T-helper 1 cell treated with Interleukin-12 subunit alpha and Interleukin-12 subunit beta and Interleukin-4 antibody, amounts not matched to agents 30 μg/mL and 1 μg/mL, for 36 hours (primary cell): ENCODE results near the gene ANKRD34C.
"Not testable (repeated sequence)": the region's sequence is repeated elsewhere in the genome, so short reads cannot be mapped to it uniquely, and the experiment has no call there.

Experiments
- H3K27ac Mint-ChIP-seq: one replicate; pipeline ENCODE4 v1.8.0; 2021; ENCODE audit warnings: mild to moderate bottlenecking, mixed read lengths
- H3K27me3 Mint-ChIP-seq: one replicate; pipeline ENCODE4 v1.8.0; 2021; ENCODE audit warnings: low read depth, mixed read lengths
- H3K36me3 Mint-ChIP-seq: one replicate; pipeline ENCODE4 v1.8.0; 2021; ENCODE audit warnings: low read depth, mixed read lengths
- H3K4me1 Mint-ChIP-seq: one replicate; pipeline ENCODE4 v1.8.0; 2021; ENCODE audit warnings: low read depth, mixed read lengths
- H3K4me3 Mint-ChIP-seq: one replicate; pipeline ENCODE4 v1.8.0; 2021; ENCODE audit warnings: mild to moderate bottlenecking, moderate library complexity, mixed read lengths
- H3K9me3 Mint-ChIP-seq: one replicate; pipeline ENCODE4 v1.8.0; 2021; ENCODE audit warnings: mixed read lengths

Gene ANKRD34C

GRCh38 chr15:79296583-79296982, 14.1 kb downstream of the ANKRD34C start:
- H3K27me3 Mint-ChIP-seq, result peaks cover 33% of the 10 kb centered on the region

GRCh38 chr15:79299126-79299840, 16.8 kb downstream of the ANKRD34C start:
- H3K27me3 Mint-ChIP-seq, result peaks cover 51% of the 10 kb centered on the region
- H3K4me3 Mint-ChIP-seq, result no peak overlapping the region
- no peak overlapping the region for H3K27ac Mint-ChIP-seq
- no peaks in the 10 kb centered on the region for H3K4me1 Mint-ChIP-seq
- H3K9me3 Mint-ChIP-seq, result no peaks in the 10 kb centered on the region
- H3K36me3 Mint-ChIP-seq, result no peaks in the 10 kb centered on the region

More at GRCh38 chr15:79296583-79296982, 14.1 kb downstream of the ANKRD34C start:
- H3K36me3 Mint-ChIP-seq, result no peaks in the 10 kb centered on the region
- H3K4me1 Mint-ChIP-seq, result no peaks in the 10 kb centered on the region
- H3K27ac Mint-ChIP-seq, result no peak overlapping the region
- no peaks in the 10 kb centered on the region for H3K9me3 Mint-ChIP-seq
- no peak overlapping the region for H3K4me3 Mint-ChIP-seq

- Mint-ChIP-seq H3K9me3 (no peaks in the 10 kb centered on the region), H3K4me3 (no peak overlapping the region), H3K27me3 (peaks cover 57% of the 10 kb centered on the region), H3K36me3 (no peaks in the 10 kb centered on the region), H3K4me1 (no peaks in the 10 kb centered on the region), H3K27ac (no peak overlapping the region)
Measured at GRCh38 chr15:79299841-79300235, 17.3 kb downstream of the ANKRD34C start.

- Mint-ChIP-seq H3K27me3 (peaks cover 43% of the 10 kb centered on the region), H3K4me3 (no peak overlapping the region)
Measured at GRCh38 chr15:79307251-79307650, 24.7 kb downstream of the ANKRD34C start.

GRCh38 chr15:79308874-79309273, 26.4 kb downstream of the ANKRD34C start:
- Mint-ChIP-seq H3K4me1 (peaks cover 19% of the 10 kb centered on the region), H3K27me3 (peaks cover 32% of the 10 kb centered on the region), H3K4me3 (no peak overlapping the region), H3K9me3 (no peaks in the 10 kb centered on the region), H3K27ac (no peak overlapping the region), H3K36me3 (peaks cover 11% of the 10 kb centered on the region)

More at GRCh38 chr15:79307251-79307650, 24.7 kb downstream of the ANKRD34C start:
- H3K4me1 Mint-ChIP-seq, result peaks cover 7% of the 10 kb centered on the region
- peaks cover 1% of the 10 kb centered on the region for H3K36me3 Mint-ChIP-seq
- no peak overlapping the region for H3K27ac Mint-ChIP-seq
- no peaks in the 10 kb centered on the region for H3K9me3 Mint-ChIP-seq

GRCh38 chr15:79310612-79310984, 28.1 kb downstream of the ANKRD34C start:
- Mint-ChIP-seq H3K36me3 (peaks cover 22% of the 10 kb centered on the region), H3K4me1 (peaks cover 21% of the 10 kb centered on the region), H3K9me3 (no peaks in the 10 kb centered on the region)

GRCh38 chr15:79310985-79311900, 28.7 kb downstream of the ANKRD34C start, which contains the start of gene TMED3:
Gene TMED3, plus strand, starts transcription at chr15:79311112. Its CDS starts 138 bp downstream, at chr15:79311250.
- peaks cover 24% of the 10 kb centered on the region for H3K36me3 Mint-ChIP-seq
- peak within 1 kb of the TSS; percentile 76 for H3K27ac Mint-ChIP-seq
- peaks cover 21% of the 10 kb centered on the region for H3K4me1 Mint-ChIP-seq
- no peaks in the 10 kb centered on the region for H3K9me3 Mint-ChIP-seq
- H3K27me3 Mint-ChIP-seq, result peaks cover 16% of the 10 kb centered on the region
- H3K4me3 Mint-ChIP-seq, result peak within 1 kb of the TSS; percentile 92

More at GRCh38 chr15:79310612-79310984, 28.1 kb downstream of the ANKRD34C start:
- Mint-ChIP-seq H3K27ac (peak overlapping the region; percentile 65), H3K4me3 (peak overlapping the region; percentile 84), H3K27me3 (peaks cover 19% of the 10 kb centered on the region)

GRCh38 chr15:79311901-79312553, 29.5 kb downstream of the ANKRD34C start:
- no peaks in the 10 kb centered on the region for H3K9me3 Mint-ChIP-seq
- H3K27ac Mint-ChIP-seq, result peak overlapping the region; percentile 76
- peak overlapping the region; percentile 92 for H3K4me3 Mint-ChIP-seq
- peaks cover 24% of the 10 kb centered on the region for H3K4me1 Mint-ChIP-seq
- peaks cover 31% of the 10 kb centered on the region for H3K36me3 Mint-ChIP-seq
- H3K27me3 Mint-ChIP-seq, result peaks cover 16% of the 10 kb centered on the region

- no peak overlapping the region for H3K27ac Mint-ChIP-seq
- H3K4me1 Mint-ChIP-seq, result peaks cover 38% of the 10 kb centered on the region
- H3K27me3 Mint-ChIP-seq, result peaks cover 9% of the 10 kb centered on the region
- no peak overlapping the region for H3K4me3 Mint-ChIP-seq
- peaks cover 49% of the 10 kb centered on the region for H3K36me3 Mint-ChIP-seq
- H3K9me3 Mint-ChIP-seq, result no peaks in the 10 kb centered on the region
Measured at GRCh38 chr15:79314186-79314585, 31.7 kb downstream of the ANKRD34C start.

- Mint-ChIP-seq H3K9me3 (no peaks in the 10 kb centered on the region), H3K36me3 (peaks cover 54% of the 10 kb centered on the region), H3K4me1 (peaks cover 43% of the 10 kb centered on the region), H3K27ac (no peak overlapping the region), H3K4me3 (no peak overlapping the region), H3K27me3 (peaks cover 7% of the 10 kb centered on the region)
Measured at GRCh38 chr15:79314811-79315210, 32.3 kb downstream of the ANKRD34C start.

- Mint-ChIP-seq H3K27ac (no peak overlapping the region), H3K36me3 (peaks cover 54% of the 10 kb centered on the region), H3K4me1 (peaks cover 43% of the 10 kb centered on the region), H3K27me3 (no peaks in the 10 kb centered on the region), H3K4me3 (no peak overlapping the region), H3K9me3 (no peaks in the 10 kb centered on the region)
Measured at GRCh38 chr15:79315623-79316328, 33.3 kb downstream of the ANKRD34C start.

- Mint-ChIP-seq H3K36me3 (peaks cover 58% of the 10 kb centered on the region), H3K27me3 (no peaks in the 10 kb centered on the region), H3K9me3 (no peaks in the 10 kb centered on the region), H3K27ac (no peak overlapping the region), H3K4me1 (peaks cover 40% of the 10 kb centered on the region), H3K4me3 (no peak overlapping the region)
Measured at GRCh38 chr15:79316864-79317263, 34.3 kb downstream of the ANKRD34C start.

GRCh38 chr15:79319973-79320372, 37.5 kb downstream of the ANKRD34C start:
- H3K4me1 Mint-ChIP-seq, result peaks cover 21% of the 10 kb centered on the region
- H3K36me3 Mint-ChIP-seq, result peaks cover 54% of the 10 kb centered on the region
- not testable (repeated sequence) for H3K9me3 Mint-ChIP-seq, H3K27ac Mint-ChIP-seq, H3K4me3 Mint-ChIP-seq, H3K27me3 Mint-ChIP-seq

- Mint-ChIP-seq H3K36me3 (peaks cover 46% of the 10 kb centered on the region), H3K27ac (no peak overlapping the region), H3K27me3 (no peaks in the 10 kb centered on the region), H3K4me3 (no peak overlapping the region), H3K4me1 (peaks cover 20% of the 10 kb centered on the region), H3K9me3 (no peaks in the 10 kb centered on the region)
Measured at GRCh38 chr15:79321876-79322275, 39.4 kb downstream of the ANKRD34C start.
